ENCODE data around the gene CACYBP.

The CACYBP gene

DNA sequence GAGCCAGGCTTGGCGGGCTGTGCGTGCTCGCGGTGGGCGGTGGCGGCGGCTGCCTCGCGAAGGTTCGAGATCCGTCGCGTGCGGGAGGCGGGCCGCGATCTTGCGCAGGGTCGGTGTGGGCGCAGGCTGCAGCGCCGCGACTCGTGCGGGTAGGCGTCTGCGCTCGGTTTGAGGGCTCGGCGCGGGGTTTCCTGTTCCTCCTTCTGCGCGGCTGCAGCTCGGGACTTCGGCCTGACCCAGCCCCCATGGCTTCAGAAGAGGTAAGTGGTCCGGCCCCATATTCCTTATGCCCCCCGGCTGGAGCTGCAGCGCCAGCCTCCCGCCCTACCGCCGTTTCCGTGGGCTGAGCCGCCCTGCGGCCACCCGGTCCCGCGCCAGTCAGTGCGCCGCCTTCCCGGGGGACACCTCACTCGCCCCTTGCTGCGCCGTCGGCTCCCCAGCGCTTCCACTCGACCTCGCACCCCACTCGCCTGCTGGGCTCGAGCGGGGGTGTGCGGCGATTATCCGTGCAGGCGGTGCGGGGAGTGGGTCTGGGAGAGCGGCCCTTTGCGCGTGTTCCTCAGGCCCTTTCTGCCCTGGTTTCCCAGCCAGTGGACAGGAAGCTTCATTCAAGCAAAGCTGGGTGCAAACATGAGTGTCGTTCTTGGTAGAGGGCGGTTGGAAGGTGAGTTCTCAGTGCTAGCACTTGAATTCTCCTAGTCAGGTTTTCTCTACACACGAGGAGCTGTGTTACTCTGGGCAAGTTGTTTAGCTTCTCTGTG is at the start of gene CACYBP:
Gene CACYBP (plus strand): TSS at position 12 of the 761 bp plus-strand sequence. CDS start 234 bp downstream, at position 246.
- no peak for DNase-seq

DNA sequence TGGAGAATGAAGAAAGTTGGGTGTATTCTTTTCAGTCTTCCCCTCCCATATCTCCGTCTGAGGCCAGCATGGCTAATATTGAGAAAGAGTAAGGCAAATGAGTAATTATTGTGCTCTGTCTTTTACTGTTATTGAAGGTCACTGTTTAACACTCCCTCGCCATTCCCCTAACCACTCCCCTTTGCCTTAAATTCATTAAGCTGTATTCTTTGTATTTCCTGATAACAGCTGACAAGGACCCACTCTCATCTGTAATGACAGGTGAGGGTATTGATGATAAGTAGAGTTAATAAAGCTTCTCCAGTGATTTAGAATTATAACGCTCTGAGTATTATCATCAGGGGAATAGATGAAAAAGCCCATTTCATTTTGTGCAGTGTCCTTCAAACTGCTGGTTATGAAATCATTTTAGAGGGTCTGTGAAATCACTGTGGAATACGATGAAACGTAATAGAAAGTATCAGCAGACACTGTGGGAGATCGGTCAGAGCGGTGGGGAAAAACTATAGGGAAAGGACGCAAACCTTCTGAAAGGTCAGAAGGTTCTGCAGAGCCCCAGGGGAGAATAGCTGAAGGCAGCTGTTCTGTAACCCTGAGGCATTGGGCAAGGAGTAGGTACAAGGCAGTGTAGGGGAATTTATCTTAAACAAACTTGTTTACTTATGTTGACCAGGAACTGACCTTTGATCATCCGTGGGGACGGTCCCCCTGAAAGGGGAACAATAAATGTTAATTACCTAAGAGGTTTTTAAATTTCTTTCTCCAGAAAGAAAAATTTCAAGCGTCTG is 46.3 kb upstream of the CACYBP start:
- no peak for DNase-seq

GRCh38 chr1:174954073-174954460 is 45.7 kb upstream of the CACYBP start:
- no peak for DNase-seq

GRCh38 chr1:174954671-174955669 is 44.8 kb upstream of the CACYBP start:
- no peak for DNase-seq

DNA sequence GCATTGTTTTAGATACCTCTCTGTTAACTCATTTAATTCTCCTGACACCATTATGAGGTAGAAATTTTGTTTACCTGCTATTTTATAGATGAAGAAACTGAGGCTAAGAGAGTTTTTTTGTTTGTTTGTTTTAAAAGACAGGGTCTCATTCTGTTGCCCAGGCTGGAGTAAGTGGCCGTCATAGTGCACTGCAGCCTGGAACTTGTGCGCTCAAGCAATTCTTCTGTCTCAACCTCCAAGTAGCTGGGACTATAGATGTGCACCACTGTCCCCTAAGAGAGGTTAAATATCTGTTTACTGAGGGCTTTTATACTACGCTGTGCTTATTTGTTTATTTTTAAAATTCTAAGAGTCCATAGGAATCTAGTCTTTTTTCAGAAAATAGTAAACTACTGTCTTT is 43.7 kb upstream of the CACYBP start:
- no peak for DNase-seq

DNA sequence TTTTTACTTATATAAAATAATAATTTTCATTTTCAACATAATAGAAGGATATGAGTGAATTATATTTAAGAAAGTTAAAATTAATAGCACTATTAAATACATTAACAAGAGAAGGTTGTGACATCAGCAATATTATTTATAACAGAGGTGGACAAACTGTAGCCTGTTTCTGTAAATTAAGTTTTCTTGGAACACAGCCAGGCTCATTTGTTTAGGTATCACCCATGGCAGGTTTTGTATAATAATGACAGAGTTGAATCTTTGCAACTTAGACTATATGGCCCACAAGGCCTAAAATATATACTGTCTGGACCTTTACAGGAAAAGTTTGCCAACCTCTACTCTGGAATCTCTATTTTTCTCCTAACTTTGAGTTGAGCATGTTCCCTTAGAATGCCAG is 42.8 kb upstream of the CACYBP start:
- no peak for DNase-seq

GRCh38 chr1:174957829-174958228 is 41.9 kb upstream of the CACYBP start:
- DNase-seq = no peak

- DNase-seq = no peak
These were observed 41.4 kb upstream of the CACYBP start for GRCh38 chr1:174958396-174958795.

DNA sequence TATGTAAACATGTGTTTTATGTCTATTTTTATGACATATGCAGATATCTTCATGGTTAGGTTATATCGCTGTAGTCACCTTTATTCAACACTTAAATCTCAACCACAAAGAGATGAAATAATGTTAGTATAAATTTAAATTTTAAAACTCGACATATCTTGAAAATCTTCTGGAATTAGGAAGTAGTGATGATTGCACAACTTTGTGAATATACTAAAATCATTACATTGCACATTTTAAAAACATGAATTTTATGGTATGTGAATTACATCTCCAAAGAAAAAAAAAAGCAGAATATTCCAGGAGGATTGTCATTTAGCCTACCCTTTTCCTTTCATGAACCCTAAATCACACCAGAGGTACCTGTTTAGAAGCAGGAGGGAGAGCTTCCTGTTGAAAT is 39.4 kb upstream of the CACYBP start:
- DNase-seq = no peak

DNA sequence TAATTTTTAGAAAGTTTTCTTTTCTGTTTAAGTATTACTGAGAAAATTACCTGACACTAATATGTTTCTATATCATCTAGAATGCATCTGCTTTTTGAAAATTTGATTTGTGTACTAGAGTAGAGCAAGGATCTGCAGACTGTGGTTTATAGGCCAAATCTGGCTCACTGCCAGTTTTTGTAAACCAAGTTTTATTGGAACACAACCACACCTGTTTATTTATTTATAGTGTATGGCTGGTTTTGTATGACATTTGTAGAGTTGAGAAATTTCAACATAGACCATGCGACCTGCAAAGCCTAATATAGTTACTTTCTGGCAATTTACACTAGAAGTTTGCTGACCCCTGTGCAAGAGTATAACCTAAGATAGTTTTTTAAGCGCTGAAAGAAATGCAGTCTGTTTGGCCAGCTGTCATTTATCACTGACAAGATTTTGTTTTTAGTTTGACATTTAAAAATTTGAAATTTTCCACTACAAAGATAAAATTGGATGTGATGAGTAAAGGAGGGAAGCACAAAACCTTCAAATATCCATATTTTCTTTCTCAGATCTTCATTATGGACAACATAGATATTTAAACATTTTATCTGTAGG is 36.1 kb upstream of the CACYBP start:
- no peak for DNase-seq

- no peak for DNase-seq
These were observed 35.3 kb upstream of the CACYBP start for GRCh38 chr1:174964261-174964971.

DNA sequence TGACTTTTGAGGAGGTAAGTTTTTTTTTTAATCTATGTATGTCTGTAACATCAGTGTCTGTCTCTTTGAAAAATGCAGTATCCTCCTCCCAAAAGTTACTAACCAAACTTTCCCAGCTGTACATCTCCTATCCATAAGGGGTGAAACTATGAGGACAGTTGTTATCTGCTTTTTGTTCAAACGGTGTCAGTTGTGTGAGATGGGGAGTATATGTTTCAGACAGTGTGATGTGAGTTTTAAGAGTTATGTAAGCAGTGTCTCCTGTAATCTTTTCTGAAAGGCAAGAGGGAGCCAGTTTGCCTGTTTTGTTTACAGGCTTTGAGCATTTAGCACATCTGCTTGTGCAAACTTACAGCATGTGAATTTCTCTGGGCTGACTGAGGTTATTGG is 34.8 kb upstream of the CACYBP start:
- DNase-seq = no peak

DNA sequence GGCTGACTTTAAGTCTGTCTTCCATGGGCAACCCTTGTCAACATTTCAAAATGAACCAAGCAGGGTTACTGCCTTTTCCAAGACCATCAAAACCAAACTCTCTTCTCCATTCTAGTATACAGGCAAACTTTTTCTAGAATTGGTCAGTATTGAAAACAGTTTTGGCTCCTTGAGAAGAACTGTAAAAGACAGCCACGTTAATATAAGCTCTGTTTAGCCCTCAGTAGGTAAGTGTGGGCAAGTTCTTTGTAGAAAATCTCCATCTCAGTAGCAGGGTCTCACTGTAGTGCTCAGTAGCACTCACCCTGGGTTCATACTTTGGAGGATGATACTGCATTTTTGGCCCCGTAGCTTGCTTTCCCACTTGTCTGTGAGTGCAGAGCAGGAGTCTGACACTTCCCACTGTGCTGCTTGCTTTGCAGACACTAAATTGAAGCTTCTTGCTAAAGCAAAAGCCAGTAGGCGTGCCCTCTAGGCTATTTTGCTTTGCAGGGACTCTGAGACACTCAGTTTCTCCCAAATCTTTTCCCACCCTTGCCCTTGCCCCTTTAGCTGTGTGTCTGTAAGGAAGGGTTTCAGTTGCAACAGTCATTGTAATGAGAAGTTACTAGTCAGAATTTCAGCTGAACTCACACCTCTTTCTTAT is 34.3 kb upstream of the CACYBP start:
- no peak for DNase-seq

DNA sequence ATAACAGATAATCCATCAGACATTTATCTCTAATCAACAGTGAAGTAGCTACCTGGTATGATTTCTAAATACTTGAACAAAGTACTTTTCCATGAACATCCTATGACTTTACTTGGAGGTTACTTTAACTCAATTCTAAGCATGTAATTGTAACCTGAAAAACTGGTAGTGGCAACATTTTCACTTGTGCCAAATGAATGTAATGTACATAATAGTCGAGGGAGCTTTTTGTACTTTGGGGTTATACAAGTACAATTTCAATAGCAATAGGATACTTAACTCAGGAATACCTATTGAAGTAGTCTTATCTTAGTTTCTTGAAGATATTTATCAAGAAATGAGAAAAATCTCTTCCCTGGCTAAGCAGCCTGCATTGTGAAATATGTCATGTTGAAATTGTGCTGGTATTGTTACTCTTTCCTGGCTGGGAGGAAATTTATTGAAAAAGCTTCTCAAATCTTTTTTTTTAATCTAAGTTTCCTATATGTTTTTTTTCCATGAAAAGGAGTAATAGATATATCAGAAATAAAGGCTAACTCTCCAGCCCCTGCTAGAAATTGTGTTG is 33.7 kb upstream of the CACYBP start:
- DNase-seq = no peak

- no peak for DNase-seq
These were observed 31.7 kb upstream of the CACYBP start for GRCh38 chr1:174967845-174968705.

DNA sequence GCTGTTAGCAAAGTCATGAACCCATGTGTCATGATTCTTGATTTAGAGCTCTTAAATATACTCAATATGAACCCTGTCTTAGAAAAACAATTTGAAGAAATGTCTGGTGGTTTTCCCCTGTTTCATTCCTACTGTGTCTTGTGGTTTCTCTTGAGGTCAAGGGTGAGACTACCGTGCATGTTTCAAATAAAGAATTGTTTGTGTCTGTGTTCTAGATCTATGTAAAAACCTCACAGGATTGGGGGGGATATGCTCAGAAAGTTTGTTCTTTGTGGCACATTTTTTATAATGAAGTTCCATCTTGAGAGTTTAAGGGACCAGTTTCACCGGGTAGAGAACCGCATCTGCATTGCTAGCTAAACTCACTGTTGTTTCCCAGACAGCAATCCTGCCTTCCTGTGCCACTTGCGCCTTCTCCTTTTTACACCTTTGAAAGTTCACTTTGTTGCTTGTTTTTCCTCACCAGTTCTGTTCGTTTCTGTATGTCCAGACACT is 30.9 kb upstream of the CACYBP start:
- no peak for DNase-seq

DNA sequence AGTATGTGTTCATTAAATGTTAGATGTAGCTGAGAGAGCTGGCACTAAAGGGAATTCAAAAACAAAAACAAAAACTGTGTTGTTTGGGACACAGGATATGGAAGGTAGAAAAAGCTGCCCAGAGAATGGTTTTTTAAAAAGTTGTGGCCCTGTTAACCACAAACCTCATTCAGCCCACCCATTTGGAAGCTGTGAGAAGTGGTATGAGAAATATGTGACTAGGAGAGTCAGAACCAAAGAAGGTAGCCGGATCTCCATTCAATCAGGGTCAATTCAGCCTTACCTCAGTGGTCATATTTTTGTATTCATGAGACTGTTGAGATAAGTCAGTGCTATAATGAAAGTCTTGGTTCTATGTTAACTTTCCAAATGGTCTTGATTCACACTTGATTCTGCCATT is 29.8 kb upstream of the CACYBP start:
- DNase-seq = no peak

- DNase-seq = no peak
These were observed 28.3 kb upstream of the CACYBP start for GRCh38 chr1:174971466-174971865.

- DNase-seq = no peak
These were observed 27.8 kb upstream of the CACYBP start for GRCh38 chr1:174971902-174972301.

- DNase-seq = no peak
These were observed 25.0 kb upstream of the CACYBP start for GRCh38 chr1:174974711-174975119.

Data from T1000 (cell line).